HFFc6 (cell line): ENCODE results near the gene LACRT. TPM values are rescaled to one million over a fixed set of nuclear protein-coding genes. Genes with fewer than 3 reads are reported as not detected.

Experiments
- DNase-seq: peaks from one replicate; pipeline ENCODE4 v3.0.0-alpha.2; 2018
- H3K27ac Mint-ChIP-seq: 2 replicates; pipeline ENCODE4 v1.8.0; 2020; ENCODE audit warnings: mild to moderate bottlenecking, mixed read lengths
- H3K27me3 Mint-ChIP-seq: 2 replicates; pipeline ENCODE4 v1.8.0; 2021; ENCODE audit warnings: mild to moderate bottlenecking, moderate library complexity, mixed read lengths; ENCODE audit not compliant: insufficient read depth
- H3K36me3 Mint-ChIP-seq: 2 replicates; pipeline ENCODE4 v1.8.0; 2021; ENCODE audit warnings: low read depth, mixed read lengths
- H3K4me1 Mint-ChIP-seq: 2 replicates; pipeline ENCODE4 v1.8.0; 2020; ENCODE audit warnings: low read depth, mixed read lengths
- H3K4me3 Mint-ChIP-seq: 2 replicates; pipeline ENCODE4 v1.8.0; 2020; ENCODE audit warnings: mild to moderate bottlenecking, moderate library complexity, mixed read lengths
- H3K9me3 Mint-ChIP-seq: 2 replicates; pipeline ENCODE4 v1.8.0; 2020; ENCODE audit warnings: mild to moderate bottlenecking, mixed read lengths
- total RNA-seq, 6 experiments: library from RNA; stranded (reverse); fragmentation: NEBNext Ultra II Directional; extraction: Animal tissue kit (Norgen Biotek cat#: 25700); gene quantifications; 2 replicates in 1 of 6; 3 replicates in 5 of 6; pipeline ENCODE4 v1.2.3, GENCODE V29; 2021
- TF ChIP-seq, protein P1 (sequence below): fragments of 200-600 bp; sonication (generic); IDR thresholded peaks from 2 replicates; pipeline ENCODE4 v1.5.0; 2021; ENCODE audit warnings: antibody characterized with exemption, mild to moderate bottlenecking

LACRT gene
- total RNA-seq, 6 experiments from 2014 or later = not detected

DNA sequence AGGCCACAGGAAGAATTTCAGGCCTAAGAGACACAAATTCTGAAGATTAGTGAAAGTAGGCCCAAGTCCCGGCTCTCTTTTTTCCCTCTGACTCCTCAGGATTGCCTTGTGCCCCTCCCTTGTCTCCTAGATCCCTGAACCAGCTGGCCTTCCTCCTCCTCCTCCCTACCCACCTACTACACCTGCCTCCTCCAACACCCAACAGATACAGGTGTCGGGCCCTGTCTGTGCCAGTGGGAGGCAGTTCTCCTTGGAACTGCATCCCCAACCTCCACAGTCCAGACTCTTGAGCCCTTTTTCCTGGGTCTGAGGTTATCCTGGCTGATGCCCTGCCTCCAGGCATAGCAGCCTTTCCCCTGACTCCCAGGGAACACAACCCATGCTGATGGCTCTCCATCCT is 48.1 kb downstream of the LACRT start:
- Mint-ChIP-seq H3K9me3 (no peaks in the 10 kb centered on the region), H3K4me3 (no peak overlapping the region), H3K4me1 (no peaks in the 10 kb centered on the region), H3K27ac (no peak overlapping the region), H3K27me3 (peaks cover 59% of the 10 kb centered on the region), H3K36me3 (no peaks in the 10 kb centered on the region)
- TF ChIP-seq, protein P1, sequence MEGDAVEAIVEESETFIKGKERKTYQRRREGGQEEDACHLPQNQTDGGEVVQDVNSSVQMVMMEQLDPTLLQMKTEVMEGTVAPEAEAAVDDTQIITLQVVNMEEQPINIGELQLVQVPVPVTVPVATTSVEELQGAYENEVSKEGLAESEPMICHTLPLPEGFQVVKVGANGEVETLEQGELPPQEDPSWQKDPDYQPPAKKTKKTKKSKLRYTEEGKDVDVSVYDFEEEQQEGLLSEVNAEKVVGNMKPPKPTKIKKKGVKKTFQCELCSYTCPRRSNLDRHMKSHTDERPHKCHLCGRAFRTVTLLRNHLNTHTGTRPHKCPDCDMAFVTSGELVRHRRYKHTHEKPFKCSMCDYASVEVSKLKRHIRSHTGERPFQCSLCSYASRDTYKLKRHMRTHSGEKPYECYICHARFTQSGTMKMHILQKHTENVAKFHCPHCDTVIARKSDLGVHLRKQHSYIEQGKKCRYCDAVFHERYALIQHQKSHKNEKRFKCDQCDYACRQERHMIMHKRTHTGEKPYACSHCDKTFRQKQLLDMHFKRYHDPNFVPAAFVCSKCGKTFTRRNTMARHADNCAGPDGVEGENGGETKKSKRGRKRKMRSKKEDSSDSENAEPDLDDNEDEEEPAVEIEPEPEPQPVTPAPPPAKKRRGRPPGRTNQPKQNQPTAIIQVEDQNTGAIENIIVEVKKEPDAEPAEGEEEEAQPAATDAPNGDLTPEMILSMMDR = no peak
- DNase-seq = no peak

DNA sequence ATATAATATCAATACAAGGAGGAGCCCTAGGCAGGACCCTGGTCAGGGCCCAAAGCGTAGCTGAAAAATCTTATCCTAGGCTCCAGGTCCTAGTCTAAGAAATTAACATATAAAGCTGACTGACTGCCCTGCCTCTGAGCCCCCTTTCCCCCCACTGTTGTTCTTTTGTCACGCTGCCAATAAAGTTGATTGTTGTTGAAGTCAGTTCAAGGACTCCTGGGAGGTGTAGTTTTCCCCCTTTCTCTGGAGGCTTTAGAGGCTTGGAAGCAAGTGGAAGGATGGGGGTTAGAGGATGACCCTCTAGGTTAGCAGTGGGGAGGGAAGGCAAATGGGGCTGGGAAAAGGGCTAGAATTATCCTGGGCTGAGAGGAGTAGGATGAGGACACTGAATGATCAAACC is 49.5 kb downstream of the LACRT start:
- H3K9me3 Mint-ChIP-seq = no peaks in the 10 kb centered on the region
- no peaks in the 10 kb centered on the region for H3K36me3 Mint-ChIP-seq
- peaks cover 51% of the 10 kb centered on the region for H3K27me3 Mint-ChIP-seq
- no peak overlapping the region for H3K27ac Mint-ChIP-seq
- H3K4me3 Mint-ChIP-seq = no peak overlapping the region
- DNase-seq = no peak
- H3K4me1 Mint-ChIP-seq = no peaks in the 10 kb centered on the region
- TF ChIP-seq, protein P1 = no peak

DNA sequence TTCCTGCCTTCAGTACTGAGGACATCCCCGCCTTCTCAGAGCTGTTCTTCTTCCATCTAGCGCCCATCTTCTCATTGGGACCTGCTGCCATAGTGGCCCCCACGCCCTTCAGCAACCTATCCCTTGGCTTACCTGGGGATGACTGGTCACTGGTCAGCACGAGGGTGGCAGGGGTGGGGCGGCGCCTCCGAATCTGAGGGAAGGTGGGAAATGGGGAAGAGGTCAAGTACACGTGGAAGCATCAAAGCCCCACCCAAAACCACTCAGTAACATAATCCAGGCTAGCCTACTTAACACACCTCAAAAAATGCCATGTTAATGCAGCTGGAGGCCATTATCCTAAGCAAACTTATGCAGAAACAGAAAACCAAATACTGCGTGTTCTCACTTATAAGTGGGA is 50.6 kb downstream of the LACRT start:
- TF ChIP-seq, protein P1 = no peak
- H3K27me3 Mint-ChIP-seq = peaks cover 41% of the 10 kb centered on the region
- H3K4me1 Mint-ChIP-seq = no peaks in the 10 kb centered on the region
- no peak for DNase-seq
- no peaks in the 10 kb centered on the region for H3K9me3 Mint-ChIP-seq
- no peaks in the 10 kb centered on the region for H3K36me3 Mint-ChIP-seq
- no peak overlapping the region for H3K27ac Mint-ChIP-seq
- H3K4me3 Mint-ChIP-seq = no peak overlapping the region

DNA sequence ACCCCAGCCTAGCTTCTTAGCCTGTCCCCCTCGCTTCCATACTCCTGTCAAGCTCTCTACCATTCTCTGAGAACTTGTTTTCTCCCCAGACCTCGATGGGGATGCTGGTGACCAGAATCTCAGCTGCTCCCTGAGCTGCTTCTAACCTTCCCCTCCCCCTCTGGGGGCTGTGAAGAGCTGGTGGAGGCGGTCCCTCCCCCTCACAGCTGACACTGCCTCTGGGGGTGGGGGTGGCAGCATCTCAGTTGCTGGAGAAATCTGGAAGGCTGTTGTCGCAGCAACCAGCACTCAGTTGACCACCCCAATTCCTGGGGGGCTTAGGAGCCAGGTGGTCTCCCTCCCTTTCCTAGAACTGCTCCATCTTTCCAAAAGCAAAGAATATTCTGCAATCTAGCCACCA is 51.0 kb downstream of the LACRT start:
- Mint-ChIP-seq H3K4me1 (no peaks in the 10 kb centered on the region), H3K27ac (no peak overlapping the region), H3K27me3 (peaks cover 37% of the 10 kb centered on the region), H3K4me3 (no peak overlapping the region), H3K36me3 (no peaks in the 10 kb centered on the region), H3K9me3 (no peaks in the 10 kb centered on the region)
- no peak for DNase-seq
- TF ChIP-seq, protein P1 = no peak

DNA sequence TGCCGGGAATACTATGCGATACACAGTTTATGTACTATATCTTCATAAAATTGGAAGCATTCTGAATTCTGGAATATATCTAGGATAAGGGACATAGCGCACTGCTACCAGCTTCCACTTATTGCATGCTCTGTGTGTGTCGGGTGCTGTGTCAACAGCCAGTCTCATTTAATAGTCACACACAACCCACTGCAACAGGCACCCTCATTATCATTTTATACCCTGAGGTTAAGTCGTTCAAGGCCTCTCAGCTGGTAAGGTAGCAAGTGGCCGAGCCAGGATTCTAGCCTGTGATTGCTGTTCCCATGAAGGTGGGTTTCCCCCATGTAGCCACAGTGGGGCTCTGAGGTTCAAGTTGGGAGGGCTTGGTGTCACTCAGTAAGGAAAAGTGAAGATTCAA is 53.3 kb downstream of the LACRT start:
- no peaks in the 10 kb centered on the region for H3K36me3 Mint-ChIP-seq
- no peak overlapping the region for H3K27ac Mint-ChIP-seq
- H3K4me3 Mint-ChIP-seq = no peak overlapping the region
- DNase-seq = no peak
- no peaks in the 10 kb centered on the region for H3K4me1 Mint-ChIP-seq
- peaks cover 37% of the 10 kb centered on the region for H3K27me3 Mint-ChIP-seq
- H3K9me3 Mint-ChIP-seq = no peaks in the 10 kb centered on the region
- TF ChIP-seq, protein P1 = no peak

Other genes starting within 250 kb of the LACRT start
- 100 to 1,000 TPM; 261 to 355 (median 329) TPM for gene ITGA5, start 215.6 kb downstream of the LACRT start, total RNA-seq
- gene GTSF1, start 161.3 kb downstream of the LACRT start, total RNA-seq = not detected
- gene NCKAP1L, start 137.1 kb downstream of the LACRT start, total RNA-seq = under 1 TPM in 4 of 6 experiments, not detected in 2; 0.03 to 0.14 (median 0.08) TPM
- not detected for gene PDE1B, start 85.3 kb downstream of the LACRT start, total RNA-seq
- not detected for gene PPP1R1A, start 46.2 kb downstream of the LACRT start, total RNA-seq
- gene DCD, start 13.5 kb upstream of the LACRT start, total RNA-seq = not detected
- not detected for gene MUCL1, start 219.6 kb upstream of the LACRT start, total RNA-seq